ENCODE measurements around the gene MED4. TPM values are rescaled to one million over a fixed set of nuclear protein-coding genes. Genes with fewer than 3 reads are reported as not detected.

MED4 gene
- total and polyA plus RNA-seq, 2 of the 8 experiments (the other 6 are each of a cell fraction or from before 2014, with no cell fraction given) = 25.7 to 48.1 TPM

DNA sequence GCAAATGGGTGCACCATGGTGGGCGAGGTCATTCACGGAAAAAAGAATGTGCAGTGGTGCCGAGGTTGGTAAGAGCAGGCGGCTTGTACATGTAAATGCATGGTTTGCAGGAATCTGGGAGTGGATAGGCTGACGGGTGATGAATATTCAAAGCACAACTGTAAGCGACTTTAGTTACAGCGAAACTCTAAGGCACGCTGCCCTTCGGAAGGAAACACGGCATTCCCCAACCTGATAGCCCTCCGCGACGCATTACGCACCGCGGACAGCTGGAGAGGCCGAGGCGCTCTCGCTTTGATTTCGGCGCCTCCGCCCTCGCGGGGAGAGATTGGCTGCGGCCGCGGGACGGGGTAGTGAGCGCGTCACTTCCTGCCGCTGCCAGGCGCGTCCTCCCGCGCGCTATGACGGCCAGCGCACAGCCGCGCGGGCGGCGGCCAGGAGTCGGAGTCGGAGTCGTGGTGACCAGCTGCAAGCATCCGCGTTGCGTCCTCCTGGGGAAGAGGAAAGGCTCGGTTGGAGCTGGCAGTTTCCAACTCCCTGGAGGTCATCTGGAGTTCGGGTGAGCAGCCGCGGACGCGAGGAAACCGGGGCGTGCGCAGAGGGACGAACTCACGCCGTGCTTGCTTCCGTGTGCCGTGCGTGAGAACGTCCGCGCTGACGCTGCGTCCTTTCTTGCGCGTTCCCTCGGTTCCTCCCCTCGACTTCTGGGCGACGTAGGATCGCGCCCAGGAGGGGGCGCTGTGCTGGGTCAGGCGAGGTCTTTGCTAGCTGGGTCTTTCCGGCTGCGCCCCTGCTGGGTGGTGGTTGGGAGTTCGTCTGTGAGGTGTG, 57.3 kb downstream of the MED4 start, which contains the start of gene NUDT15 (continued):
- TF ChIP-seq KDM5A (IDR thresholded peaks at IDR 0.05; ENCODE audit: low read length) = no peak
- TF ChIP-seq, protein P1, sequence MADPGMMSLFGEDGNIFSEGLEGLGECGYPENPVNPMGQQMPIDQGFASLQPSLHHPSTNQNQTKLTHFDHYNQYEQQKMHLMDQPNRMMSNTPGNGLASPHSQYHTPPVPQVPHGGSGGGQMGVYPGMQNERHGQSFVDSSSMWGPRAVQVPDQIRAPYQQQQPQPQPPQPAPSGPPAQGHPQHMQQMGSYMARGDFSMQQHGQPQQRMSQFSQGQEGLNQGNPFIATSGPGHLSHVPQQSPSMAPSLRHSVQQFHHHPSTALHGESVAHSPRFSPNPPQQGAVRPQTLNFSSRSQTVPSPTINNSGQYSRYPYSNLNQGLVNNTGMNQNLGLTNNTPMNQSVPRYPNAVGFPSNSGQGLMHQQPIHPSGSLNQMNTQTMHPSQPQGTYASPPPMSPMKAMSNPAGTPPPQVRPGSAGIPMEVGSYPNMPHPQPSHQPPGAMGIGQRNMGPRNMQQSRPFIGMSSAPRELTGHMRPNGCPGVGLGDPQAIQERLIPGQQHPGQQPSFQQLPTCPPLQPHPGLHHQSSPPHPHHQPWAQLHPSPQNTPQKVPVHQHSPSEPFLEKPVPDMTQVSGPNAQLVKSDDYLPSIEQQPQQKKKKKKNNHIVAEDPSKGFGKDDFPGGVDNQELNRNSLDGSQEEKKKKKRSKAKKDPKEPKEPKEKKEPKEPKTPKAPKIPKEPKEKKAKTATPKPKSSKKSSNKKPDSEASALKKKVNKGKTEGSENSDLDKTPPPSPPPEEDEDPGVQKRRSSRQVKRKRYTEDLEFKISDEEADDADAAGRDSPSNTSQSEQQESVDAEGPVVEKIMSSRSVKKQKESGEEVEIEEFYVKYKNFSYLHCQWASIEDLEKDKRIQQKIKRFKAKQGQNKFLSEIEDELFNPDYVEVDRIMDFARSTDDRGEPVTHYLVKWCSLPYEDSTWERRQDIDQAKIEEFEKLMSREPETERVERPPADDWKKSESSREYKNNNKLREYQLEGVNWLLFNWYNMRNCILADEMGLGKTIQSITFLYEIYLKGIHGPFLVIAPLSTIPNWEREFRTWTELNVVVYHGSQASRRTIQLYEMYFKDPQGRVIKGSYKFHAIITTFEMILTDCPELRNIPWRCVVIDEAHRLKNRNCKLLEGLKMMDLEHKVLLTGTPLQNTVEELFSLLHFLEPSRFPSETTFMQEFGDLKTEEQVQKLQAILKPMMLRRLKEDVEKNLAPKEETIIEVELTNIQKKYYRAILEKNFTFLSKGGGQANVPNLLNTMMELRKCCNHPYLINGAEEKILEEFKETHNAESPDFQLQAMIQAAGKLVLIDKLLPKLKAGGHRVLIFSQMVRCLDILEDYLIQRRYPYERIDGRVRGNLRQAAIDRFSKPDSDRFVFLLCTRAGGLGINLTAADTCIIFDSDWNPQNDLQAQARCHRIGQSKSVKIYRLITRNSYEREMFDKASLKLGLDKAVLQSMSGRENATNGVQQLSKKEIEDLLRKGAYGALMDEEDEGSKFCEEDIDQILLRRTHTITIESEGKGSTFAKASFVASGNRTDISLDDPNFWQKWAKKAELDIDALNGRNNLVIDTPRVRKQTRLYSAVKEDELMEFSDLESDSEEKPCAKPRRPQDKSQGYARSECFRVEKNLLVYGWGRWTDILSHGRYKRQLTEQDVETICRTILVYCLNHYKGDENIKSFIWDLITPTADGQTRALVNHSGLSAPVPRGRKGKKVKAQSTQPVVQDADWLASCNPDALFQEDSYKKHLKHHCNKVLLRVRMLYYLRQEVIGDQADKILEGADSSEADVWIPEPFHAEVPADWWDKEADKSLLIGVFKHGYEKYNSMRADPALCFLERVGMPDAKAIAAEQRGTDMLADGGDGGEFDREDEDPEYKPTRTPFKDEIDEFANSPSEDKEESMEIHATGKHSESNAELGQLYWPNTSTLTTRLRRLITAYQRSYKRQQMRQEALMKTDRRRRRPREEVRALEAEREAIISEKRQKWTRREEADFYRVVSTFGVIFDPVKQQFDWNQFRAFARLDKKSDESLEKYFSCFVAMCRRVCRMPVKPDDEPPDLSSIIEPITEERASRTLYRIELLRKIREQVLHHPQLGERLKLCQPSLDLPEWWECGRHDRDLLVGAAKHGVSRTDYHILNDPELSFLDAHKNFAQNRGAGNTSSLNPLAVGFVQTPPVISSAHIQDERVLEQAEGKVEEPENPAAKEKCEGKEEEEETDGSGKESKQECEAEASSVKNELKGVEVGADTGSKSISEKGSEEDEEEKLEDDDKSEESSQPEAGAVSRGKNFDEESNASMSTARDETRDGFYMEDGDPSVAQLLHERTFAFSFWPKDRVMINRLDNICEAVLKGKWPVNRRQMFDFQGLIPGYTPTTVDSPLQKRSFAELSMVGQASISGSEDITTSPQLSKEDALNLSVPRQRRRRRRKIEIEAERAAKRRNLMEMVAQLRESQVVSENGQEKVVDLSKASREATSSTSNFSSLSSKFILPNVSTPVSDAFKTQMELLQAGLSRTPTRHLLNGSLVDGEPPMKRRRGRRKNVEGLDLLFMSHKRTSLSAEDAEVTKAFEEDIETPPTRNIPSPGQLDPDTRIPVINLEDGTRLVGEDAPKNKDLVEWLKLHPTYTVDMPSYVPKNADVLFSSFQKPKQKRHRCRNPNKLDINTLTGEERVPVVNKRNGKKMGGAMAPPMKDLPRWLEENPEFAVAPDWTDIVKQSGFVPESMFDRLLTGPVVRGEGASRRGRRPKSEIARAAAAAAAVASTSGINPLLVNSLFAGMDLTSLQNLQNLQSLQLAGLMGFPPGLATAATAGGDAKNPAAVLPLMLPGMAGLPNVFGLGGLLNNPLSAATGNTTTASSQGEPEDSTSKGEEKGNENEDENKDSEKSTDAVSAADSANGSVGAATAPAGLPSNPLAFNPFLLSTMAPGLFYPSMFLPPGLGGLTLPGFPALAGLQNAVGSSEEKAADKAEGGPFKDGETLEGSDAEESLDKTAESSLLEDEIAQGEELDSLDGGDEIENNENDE (IDR thresholded peaks at IDR 0.05; ENCODE audit: insufficient replicate concordance, low read length) = no peak
- TF ChIP-seq EZH2 (IDR thresholded peaks at IDR 0.05; ENCODE audit: low read depth, low read length, severe bottlenecking) = no peak
- TF ChIP-seq POU5F1 (IDR thresholded peaks at IDR 0.05; ENCODE audit: low read depth, low read length) = peak; percentile 50; the same call in 1 of the 2 replicates
- no peak for TF ChIP-seq SAP30 (IDR thresholded peaks at IDR 0.05; ENCODE audit: insufficient read depth, insufficient replicate concordance, low read length)
- peak; percentile 41; the same call in 1 of the 2 replicates for TF ChIP-seq SUZ12 (IDR thresholded peaks at IDR 0.05; ENCODE audit: low read length)
- TF ChIP-seq SP2 (IDR thresholded peaks at IDR 0.05; ENCODE audit: low read length) = no peak
- no peak for TF ChIP-seq NANOG (IDR thresholded peaks at IDR 0.05; ENCODE audit: insufficient read depth, low read depth, low read length, poor library complexity, severe bottlenecking)
- peak; percentile 92 for TF ChIP-seq ASH2L (IDR thresholded peaks at IDR 0.05; ENCODE audit: low read length)
